HG02885 (cell line): ENCODE measurements around the gene GLYR1.
A peak's percentile ranks its signal among the peaks of the same experiment; 100 is the strongest.

Experiments used
- ATAC-seq: cut with Tn5 transposase; IDR thresholded peaks from one replicate; pipeline ENCODE4 v1.9.1; 2021; ENCODE audit warnings: mild to moderate bottlenecking; ENCODE audit not compliant: unreplicated experiment, poor library complexity

The GLYR1 gene

GRCh38 chr16:4813251-4814003 is 33.7 kb downstream of the GLYR1 start:
- ATAC-seq: no peak

- no peak for ATAC-seq
Measured at GRCh38 chr16:4811773-4812172, 35.3 kb downstream of the GLYR1 start.

GRCh38 chr16:4811242-4811641 is 35.8 kb downstream of the GLYR1 start:
- ATAC-seq: no peak

GRCh38 chr16:4806280-4806679 is 40.8 kb downstream of the GLYR1 start:
- no peak for ATAC-seq

- no peak for ATAC-seq
Measured at GRCh38 chr16:4805231-4805630, 41.9 kb downstream of the GLYR1 start.

- no peak for ATAC-seq
Measured at GRCh38 chr16:4803898-4804762, 43.0 kb downstream of the GLYR1 start.

- no peak for ATAC-seq
Measured at GRCh38 chr16:4803401-4803844, 43.7 kb downstream of the GLYR1 start.

- ATAC-seq: peak; percentile 91
Measured at GRCh38 chr16:4802659-4803287, 44.3 kb downstream of the GLYR1 start.

- peak; percentile 56 for ATAC-seq
Measured at GRCh38 chr16:4801962-4802658, 45.0 kb downstream of the GLYR1 start, which contains the start of gene ROGDI. TSS of gene ROGDI (minus strand) at chr16:4802633. CDS start at chr16:4802571, 62 bp downstream.

- ATAC-seq: no peak
Measured at GRCh38 chr16:4801051-4801961, 45.8 kb downstream of the GLYR1 start.

- ATAC-seq: no peak
Measured at GRCh38 chr16:4800290-4801041, 46.6 kb downstream of the GLYR1 start.

GRCh38 chr16:4799171-4799855 is 47.8 kb downstream of the GLYR1 start:
- no peak for ATAC-seq

GRCh38 chr16:4798456-4798855 is 48.6 kb downstream of the GLYR1 start:
- ATAC-seq: no peak

- ATAC-seq: no peak
Measured at GRCh38 chr16:4797805-4798252, 49.3 kb downstream of the GLYR1 start.

GRCh38 chr16:4796982-4797804 is 49.9 kb downstream of the GLYR1 start:
- no peak for ATAC-seq

GRCh38 chr16:4795828-4796572 is 51.1 kb downstream of the GLYR1 start:
- no peak for ATAC-seq
